Measurements from ENCODE around the gene BABAM2. TPM values are rescaled to one million over a fixed set of nuclear protein-coding genes. Genes with fewer than 3 reads are reported as not detected.

BABAM2 gene
- total and polyA plus RNA-seq, 2 experiments from 2014 or later: 17.8 to 21.5 TPM

- TF ChIP-seq, protein P1, sequence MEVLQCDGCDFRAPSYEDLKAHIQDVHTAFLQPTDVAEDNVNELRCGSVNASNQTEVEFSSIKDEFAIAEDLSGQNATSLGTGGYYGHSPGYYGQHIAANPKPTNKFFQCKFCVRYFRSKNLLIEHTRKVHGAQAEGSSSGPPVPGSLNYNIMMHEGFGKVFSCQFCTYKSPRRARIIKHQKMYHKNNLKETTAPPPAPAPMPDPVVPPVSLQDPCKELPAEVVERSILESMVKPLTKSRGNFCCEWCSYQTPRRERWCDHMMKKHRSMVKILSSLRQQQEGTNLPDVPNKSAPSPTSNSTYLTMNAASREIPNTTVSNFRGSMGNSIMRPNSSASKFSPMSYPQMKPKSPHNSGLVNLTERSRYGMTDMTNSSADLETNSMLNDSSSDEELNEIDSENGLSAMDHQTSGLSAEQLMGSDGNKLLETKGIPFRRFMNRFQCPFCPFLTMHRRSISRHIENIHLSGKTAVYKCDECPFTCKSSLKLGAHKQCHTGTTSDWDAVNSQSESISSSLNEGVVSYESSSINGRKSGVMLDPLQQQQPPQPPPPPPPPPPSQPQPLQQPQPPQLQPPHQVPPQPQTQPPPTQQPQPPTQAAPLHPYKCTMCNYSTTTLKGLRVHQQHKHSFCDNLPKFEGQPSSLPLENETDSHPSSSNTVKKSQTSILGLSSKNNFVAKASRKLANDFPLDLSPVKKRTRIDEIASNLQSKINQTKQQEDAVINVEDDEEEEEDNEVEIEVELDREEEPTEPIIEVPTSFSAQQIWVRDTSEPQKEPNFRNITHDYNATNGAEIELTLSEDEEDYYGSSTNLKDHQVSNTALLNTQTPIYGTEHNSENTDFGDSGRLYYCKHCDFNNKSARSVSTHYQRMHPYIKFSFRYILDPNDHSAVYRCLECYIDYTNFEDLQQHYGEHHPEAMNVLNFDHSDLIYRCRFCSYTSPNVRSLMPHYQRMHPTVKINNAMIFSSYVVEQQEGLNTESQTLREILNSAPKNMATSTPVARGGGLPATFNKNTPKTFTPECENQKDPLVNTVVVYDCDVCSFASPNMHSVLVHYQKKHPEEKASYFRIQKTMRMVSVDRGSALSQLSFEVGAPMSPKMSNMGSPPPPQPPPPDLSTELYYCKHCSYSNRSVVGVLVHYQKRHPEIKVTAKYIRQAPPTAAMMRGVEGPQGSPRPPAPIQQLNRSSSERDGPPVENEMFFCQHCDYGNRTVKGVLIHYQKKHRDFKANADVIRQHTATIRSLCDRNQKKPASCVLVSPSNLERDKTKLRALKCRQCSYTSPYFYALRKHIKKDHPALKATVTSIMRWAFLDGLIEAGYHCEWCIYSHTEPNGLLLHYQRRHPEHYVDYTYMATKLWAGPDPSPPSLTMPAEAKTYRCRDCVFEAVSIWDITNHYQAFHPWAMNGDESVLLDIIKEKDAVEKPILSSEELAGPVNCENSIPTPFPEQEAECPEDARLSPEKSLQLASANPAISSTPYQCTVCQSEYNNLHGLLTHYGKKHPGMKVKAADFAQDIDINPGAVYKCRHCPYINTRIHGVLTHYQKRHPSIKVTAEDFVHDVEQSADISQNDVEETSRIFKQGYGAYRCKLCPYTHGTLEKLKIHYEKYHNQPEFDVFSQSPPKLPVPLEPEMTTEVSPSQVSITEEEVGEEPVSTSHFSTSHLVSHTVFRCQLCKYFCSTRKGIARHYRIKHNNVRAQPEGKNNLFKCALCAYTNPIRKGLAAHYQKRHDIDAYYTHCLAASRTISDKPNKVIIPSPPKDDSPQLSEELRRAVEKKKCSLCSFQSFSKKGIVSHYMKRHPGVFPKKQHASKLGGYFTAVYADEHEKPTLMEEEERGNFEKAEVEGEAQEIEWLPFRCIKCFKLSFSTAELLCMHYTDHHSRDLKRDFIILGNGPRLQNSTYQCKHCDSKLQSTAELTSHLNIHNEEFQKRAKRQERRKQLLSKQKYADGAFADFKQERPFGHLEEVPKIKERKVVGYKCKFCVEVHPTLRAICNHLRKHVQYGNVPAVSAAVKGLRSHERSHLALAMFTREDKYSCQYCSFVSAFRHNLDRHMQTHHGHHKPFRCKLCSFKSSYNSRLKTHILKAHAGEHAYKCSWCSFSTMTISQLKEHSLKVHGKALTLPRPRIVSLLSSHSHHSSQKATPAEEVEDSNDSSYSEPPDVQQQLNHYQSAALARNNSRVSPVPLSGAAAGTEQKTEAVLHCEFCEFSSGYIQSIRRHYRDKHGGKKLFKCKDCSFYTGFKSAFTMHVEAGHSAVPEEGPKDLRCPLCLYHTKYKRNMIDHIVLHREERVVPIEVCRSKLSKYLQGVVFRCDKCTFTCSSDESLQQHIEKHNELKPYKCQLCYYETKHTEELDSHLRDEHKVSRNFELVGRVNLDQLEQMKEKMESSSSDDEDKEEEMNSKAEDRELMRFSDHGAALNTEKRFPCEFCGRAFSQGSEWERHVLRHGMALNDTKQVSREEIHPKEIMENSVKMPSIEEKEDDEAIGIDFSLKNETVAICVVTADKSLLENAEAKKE (CRISPR knock-in tag; IDR thresholded peaks at IDR 0.05): no peak
- TF ChIP-seq STAT1 (IDR thresholded peaks at IDR 0.05; ENCODE audit: unreplicated experiment): no peak
- no peak for TF ChIP-seq CREB1 (CRISPR knock-in tag; IDR thresholded peaks at IDR 0.05; ENCODE audit: low read depth)
- TF ChIP-seq EZH2phosphoT487 (IDR thresholded peaks at IDR 0.05; ENCODE audit: unreplicated experiment): no peak
- TF ChIP-seq EZH2 (IDR thresholded peaks at IDR 0.05; ENCODE audit: low read depth, unreplicated experiment): no peak
- TF ChIP-seq, protein P2, sequence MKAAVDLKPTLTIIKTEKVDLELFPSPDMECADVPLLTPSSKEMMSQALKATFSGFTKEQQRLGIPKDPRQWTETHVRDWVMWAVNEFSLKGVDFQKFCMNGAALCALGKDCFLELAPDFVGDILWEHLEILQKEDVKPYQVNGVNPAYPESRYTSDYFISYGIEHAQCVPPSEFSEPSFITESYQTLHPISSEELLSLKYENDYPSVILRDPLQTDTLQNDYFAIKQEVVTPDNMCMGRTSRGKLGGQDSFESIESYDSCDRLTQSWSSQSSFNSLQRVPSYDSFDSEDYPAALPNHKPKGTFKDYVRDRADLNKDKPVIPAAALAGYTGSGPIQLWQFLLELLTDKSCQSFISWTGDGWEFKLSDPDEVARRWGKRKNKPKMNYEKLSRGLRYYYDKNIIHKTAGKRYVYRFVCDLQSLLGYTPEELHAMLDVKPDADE (IDR thresholded peaks at IDR 0.05): no peak
- TF ChIP-seq ZNF114 (CRISPR knock-in tag; IDR thresholded peaks at IDR 0.05): no peak
- TF ChIP-seq JUNB (IDR thresholded peaks at IDR 0.05; ENCODE audit: unreplicated experiment): no peak
- TF ChIP-seq, protein P3, sequence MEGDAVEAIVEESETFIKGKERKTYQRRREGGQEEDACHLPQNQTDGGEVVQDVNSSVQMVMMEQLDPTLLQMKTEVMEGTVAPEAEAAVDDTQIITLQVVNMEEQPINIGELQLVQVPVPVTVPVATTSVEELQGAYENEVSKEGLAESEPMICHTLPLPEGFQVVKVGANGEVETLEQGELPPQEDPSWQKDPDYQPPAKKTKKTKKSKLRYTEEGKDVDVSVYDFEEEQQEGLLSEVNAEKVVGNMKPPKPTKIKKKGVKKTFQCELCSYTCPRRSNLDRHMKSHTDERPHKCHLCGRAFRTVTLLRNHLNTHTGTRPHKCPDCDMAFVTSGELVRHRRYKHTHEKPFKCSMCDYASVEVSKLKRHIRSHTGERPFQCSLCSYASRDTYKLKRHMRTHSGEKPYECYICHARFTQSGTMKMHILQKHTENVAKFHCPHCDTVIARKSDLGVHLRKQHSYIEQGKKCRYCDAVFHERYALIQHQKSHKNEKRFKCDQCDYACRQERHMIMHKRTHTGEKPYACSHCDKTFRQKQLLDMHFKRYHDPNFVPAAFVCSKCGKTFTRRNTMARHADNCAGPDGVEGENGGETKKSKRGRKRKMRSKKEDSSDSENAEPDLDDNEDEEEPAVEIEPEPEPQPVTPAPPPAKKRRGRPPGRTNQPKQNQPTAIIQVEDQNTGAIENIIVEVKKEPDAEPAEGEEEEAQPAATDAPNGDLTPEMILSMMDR (conservative IDR thresholded peaks at IDR 0.05; ENCODE audit: low read depth in 2 of 2): no peak
Measured at GRCh38 chr2:28084564-28084963, 194.0 kb downstream of the BABAM2 start (continued).
